ENCODE measurements around the gene HOMEZ.
A peak's percentile ranks its signal among the peaks of the same experiment; 100 is the strongest.
"Not testable (repeated sequence)": the region's sequence is repeated elsewhere in the genome, so short reads cannot be mapped to it uniquely, and the experiment has no call there.

The HOMEZ gene

DNA sequence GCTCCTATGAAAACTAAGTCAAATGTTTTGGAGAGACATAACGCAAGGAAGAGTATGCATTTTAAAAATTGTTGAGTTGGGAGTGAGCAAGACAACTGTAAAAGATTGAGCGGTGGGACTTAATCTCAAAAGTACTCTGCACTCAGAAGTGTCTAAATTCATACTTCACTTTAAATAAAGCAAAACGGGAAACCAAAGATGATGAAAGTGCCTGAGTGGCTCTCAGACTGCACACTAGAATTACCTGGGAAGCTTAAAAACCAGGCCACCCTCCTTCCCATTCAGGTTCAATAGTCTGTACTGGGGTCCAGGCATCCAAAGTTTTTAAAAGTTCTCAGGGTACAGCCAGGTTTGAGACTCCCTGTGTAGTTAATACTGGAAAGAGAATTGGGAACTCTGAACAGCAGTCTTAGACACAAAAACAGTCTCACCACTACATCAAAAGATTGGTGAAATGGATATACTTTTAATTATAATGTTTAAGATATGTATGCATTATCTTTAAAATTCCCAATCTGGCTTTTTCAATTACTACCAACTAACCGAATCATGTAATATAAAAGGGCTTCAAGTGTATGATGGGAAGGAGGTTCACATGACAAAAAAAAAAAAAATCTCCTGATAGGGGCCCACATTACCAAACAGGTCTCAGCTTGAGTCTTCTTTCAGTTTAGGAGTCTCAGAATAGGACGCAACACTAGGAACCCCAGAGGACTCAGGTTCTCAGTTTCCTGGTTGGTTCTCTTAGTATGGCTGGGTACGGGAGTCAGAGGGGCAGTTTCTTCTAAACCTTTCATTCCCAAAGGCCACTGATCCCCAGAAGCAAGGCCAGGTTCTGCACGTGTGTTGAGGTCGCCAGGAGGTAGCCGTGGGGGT, 1.0 kb downstream of the HOMEZ start:
- no peak for DNase-seq (ENCODE audit: low read depth in 1 of 2, low spot score in 1 of 2)

DNA sequence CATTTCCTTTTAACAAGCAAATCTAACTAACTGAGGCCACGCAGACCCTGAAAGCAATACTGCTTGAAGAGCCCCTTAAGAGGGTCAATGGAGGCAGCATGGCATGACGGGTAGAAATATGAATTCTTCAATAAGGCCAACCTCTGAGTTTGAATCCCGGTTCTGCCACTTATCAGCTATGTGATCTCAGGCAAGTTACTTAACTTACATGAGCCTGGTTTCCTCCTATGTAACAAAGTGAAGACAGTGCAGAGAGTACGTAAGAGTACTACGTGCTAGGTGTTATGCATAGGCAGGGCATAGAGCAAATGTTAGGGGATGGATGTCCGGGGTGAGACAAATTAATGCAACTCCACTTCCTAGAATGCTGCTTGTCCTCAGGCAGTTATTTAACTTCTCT, 4.7 kb downstream of the HOMEZ start:
- no peak for DNase-seq (ENCODE audit: low read depth in 1 of 2, low spot score in 1 of 2)

DNA sequence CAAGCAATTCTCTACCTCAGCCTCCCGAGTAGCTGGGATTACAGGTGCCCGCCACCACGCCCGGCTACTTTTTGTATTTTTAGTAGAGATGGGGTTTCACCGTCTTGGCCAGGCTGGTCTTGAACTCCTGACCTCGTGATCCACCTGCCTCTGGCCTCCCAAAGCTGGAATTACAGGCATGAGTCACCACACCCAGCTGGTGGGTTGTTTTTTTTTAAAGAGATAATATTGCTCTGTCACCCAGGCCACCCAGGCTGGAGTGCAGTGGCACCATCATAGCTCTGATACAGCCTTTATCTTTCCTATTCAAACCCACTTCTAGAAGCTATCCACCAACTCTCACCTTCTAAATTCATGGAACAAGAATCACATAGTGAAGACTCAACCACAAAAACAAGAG, 8.0 kb downstream of the HOMEZ start:
- DNase-seq (ENCODE audit: low read depth in 1 of 2, low spot score in 1 of 2): not testable (repeated sequence)

DNA sequence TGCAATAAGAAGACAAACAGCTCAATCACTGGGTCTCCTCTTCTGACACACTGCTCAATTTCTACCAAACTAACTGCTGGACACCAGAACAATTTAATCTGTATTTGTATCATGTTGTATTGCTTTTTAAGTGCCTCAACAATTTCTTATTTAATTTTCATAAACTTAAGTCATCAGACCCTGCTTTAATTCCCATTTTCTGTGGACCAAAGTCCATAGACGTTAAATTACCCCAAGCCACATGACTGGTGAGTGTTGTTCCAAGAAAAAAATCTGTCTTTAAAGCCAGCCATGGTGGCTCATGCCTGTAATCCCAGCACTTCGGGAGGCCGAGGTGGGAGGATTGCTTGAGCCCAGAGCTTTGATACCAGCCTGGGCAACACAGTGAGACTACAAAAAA, 8.7 kb downstream of the HOMEZ start:
- DNase-seq (ENCODE audit: low read depth in 1 of 2, low spot score in 1 of 2): no peak

DNA sequence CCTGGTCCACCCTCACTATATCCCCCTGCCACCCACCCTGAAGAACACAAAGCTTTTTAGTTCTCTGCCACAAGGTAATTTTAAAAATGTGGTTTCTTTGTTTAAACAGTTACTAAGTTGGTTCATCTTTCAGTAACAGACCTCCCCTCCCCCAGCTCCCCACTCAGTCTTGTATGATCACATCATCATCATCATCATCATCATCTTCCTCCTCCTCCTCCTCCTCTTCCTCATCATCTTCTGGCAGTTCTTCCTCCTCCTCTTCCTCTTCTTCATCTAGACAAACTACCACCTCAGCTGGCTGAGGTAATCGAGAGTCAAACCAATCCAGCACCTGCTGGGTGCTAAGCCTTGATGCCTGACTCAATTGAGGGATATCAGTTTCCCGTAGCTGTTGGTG, 10.5 kb downstream of the HOMEZ start:
- no peak for DNase-seq (ENCODE audit: low read depth in 1 of 2, low spot score in 1 of 2)

DNA sequence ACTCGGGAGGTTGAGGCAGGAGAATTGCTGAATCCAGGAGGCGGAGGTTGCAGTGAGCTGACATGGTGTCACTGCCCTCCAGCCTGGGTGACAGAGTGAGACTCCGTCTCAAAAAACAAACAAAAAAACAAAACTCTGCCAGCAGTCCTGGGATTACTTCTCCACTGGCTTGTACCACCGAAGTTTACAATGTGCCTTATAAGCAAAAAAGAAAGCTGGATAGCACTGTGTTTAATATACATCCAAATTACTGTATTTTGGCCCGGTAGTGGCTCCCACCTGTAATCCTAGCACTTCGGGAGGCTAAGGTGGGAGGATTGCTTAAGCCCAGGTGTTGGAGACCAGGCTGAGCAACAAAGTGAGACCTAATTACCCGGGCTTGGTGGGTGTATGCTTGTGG, 16.7 kb downstream of the HOMEZ start:
- no peak for DNase-seq (ENCODE audit: low read depth in 1 of 2, low spot score in 1 of 2)

DNA sequence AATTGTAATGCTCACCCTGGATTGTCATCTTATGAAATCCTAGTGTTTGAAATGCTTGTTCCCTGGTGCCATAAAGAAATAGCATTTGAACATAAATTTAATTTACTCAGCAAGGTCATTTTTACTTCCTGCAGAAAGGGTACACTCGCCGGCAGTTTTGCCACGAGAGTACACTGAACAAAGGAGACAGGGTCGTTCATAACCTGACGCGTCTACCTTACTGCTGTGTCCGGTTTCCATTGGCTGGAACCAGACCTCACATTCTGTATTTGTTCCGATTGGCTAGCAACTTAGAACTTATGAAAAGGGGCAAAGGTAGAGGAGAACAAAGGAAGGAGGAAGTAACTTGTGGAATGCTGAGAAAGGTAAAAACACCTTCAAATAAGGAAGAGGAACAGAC, 25.1 kb downstream of the HOMEZ start:
- DNase-seq (ENCODE audit: low read depth in 1 of 2, low spot score in 1 of 2): not testable (repeated sequence)

DNA sequence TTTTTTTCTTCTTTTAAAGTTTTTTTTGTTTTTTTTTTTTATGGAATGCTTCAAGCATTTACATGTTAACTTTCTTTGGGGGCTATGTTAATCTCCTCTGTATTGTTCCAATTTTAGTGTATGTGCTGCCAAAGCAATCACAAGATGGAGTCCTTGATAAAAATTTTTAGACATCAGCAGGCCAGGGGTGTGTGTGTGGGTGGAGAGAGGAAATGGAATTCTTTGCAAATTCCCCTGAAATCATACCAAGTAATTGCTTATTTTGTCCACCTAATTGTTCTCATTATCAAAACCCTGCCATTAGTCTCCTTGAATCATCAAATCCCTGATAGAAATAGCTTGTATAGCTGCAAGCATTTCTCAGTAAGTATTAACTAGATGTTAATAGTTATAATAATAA, 26.5 kb downstream of the HOMEZ start:
- DNase-seq (ENCODE audit: low read depth in 1 of 2, low spot score in 1 of 2): no peak

DNA sequence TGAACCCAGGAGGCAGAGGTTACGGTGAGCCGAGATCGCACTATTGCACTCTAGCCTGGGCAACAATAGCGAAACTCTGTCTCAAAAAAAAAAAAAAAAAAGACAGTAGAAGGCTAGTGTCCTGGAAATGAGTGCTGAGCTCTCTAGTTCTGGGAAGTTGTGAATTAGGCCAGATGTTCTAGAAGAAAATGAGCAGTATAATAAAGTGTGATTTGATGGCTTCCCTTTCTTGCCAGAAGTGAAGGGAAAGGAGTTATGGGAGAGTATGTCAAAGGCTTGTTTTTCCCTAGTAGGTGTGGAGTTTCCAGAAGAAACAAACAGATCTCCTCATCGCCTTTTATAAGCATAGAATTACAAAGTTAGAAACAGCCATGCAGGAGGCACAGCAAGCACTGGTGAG, 27.7 kb downstream of the HOMEZ start:
- DNase-seq (ENCODE audit: low read depth in 1 of 2, low spot score in 1 of 2): no peak

DNA sequence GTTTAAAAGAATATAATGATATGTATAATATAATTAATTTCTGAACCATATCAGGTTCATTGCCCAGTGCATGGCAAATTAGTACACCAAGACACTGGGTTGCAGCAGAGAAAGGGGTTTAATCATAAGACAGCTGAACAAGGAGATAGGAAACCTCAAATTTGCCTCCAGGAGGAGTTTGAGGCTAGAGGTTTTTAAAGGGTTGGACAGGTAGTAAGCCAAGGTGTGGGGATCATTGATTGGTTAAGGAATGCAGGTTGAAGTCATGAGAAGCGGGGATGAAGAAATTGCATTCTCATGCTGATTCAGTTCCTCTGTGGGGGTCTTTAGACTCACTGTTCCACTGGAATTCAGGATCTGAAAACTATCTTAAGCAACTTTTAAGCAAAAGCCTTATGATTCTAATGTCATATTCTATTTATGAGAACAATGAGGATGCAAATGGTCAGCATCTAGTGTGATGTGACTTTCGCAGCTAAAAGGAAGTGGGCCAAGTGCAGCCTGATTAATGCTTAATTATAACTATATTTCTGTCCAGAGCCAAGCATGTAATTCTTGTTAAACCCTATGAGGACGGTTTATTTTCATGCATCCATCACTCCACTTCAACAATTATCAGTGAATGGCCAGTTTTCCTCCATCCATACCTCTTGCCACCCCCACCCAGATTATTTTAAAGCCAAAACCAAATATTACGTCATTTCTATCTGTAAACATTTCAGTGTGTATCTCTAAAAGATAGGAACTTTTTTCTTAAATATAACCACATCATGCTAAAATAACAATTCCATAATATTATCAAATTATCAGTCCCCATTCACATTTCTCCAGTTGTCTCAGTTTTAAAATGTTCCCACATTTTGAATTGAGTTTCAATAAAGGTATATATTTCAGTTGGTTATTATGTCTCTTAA, 33.3 kb downstream of the HOMEZ start:
- DNase-seq (ENCODE audit: low read depth in 1 of 2, low spot score in 1 of 2): no peak

DNA sequence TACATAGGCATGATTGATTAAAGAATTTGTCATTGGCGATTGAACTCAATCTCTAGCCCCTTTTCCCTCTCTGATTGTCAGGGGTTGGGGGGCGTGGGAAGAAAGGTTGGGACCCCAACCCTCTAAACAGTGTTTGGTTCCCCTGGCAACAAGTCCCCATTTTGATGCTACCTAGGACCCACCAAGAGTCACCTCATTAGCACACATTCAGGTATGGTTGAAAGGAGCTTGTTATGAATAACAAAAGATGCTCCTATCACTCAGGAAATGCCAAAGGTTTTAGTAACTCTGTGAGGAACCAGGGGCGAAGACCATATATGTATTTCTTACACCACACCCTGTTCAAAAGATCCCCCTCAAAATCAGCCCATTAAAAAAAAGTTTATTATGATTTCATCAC, 33.9 kb downstream of the HOMEZ start:
- no peak for DNase-seq (ENCODE audit: low read depth in 1 of 2, low spot score in 1 of 2)

DNA sequence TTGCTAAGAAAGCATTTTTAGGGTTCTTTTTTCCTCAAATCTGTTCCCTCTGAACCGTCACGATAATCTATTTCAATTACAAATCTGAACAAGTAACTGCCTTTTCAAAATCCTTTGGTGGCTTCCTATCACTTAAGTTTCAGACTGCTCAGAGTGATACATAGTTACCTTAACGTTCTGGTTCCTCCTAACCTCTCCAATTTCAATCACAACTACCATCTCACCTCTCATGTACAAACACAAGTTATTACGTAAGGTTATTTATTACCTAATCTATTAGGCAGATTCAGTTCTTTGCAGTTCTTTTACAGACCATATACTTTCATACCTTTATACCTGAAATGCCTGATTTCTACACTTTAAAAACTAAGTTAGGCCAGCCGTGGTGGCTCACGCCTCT, 36.1 kb downstream of the HOMEZ start:
- no peak for DNase-seq (ENCODE audit: low read depth in 1 of 2, low spot score in 1 of 2)

DNA sequence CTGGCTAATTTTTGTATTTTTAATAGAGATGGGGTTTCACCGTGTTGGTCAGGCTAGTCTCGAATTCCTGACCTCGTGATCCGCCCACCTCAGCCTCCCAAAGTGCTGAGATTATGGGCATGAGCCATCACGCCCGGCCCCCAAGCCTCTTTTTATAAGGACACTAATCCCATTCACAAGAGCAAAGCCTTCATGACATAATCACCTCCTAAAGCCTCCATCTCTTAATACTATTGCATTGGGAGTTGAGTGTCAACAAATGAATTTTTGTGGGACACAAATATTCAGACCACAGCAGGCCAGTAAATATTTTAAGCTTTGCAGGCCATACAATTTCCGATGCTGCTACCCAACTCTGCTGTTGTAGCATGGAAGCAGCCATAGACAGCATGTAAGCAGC, 37.3 kb downstream of the HOMEZ start:
- no peak for DNase-seq (ENCODE audit: low read depth in 1 of 2, low spot score in 1 of 2)

DNA sequence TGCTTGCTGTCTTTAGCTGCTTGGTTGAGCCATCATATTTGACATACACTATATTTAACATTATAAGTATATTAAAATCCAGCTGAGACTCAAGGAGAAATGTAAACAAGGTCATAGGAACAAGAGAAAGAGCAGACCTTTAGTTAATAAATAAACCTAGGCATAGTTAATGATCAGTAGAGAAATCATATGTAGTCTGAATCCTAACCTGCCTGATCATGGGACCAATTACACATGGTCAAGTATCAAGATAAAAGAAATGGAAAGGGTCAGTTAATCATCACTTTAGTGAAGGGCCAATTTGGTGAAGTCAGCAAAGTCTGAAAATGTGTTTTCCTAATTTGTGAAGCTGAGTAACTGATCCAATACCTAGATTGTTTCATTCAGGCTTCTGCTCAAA, 40.6 kb downstream of the HOMEZ start:
- no peak for DNase-seq (ENCODE audit: low read depth in 1 of 2, low spot score in 1 of 2)

DNA sequence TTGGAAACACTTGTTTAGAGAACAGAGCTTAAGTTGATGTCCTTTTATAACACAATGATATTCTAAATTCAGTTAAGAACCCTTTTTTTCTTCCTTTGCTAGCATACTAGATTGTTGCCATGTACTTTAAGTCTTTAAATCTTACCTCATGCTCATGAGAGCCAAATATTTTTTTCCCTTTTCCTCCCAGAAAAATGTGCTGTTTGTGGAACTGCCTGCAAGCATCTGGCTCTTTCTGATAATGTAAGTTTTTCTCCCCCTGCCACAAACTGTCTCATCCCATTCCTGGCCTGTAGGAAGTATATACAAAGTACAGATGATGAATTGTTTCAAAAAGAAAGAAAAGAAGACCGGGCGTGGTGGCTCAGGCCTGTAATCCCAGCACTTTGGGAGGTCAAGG, 42.9 kb downstream of the HOMEZ start:
- no peak for DNase-seq (ENCODE audit: low read depth in 1 of 2, low spot score in 1 of 2)

DNA sequence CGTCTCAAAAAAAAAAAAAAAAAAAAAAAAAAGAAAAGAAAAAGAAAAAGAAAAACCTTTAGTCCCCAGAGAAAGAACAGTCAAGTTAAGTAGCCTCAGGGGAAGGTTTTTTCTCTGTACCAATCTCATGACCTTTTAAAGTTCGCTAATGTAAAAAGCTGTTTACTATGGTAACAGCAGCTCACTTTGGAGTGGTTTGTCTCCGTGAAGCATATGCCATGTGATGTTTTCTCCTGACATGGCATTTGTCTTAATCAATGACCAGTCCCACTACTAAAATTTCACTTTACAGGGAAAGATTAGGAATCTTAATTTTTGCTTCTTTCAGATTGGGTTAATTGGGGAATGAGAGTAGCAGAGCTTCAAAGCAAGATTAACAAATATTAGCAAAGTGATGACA, 43.9 kb downstream of the HOMEZ start:
- DNase-seq (ENCODE audit: low read depth in 1 of 2, low spot score in 1 of 2): no peak

DNA sequence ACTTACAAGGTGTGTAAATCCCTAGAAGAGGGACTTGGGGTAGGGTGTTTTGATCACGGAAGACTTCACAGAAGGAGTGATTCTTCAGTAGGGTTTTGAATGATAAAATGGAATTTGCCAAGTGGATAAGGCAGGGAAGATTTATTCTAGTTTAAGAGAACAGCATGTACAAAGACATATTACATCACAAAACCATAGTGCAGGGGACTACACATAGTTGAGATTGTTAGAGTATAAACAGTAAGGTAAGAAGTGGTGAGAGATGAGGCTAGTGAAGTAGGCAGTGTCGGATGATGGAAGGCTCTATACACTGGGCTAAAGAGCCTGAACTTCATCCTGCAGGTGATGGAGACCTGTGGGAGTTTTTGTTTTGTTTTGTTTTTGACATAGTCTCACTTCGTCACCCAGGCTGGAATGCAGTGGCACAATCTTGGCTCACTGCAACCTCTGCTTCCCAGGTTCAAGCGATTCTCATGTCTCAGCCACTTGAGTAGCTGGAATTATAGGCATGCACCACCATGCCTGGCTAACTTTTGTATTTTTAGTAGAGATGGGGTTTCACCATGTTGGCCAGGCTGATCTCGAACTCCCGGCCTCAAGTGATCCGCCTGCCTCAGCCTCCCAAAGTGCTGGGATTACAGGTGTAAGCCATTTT, 44.7 kb downstream of the HOMEZ start:
- DNase-seq (ENCODE audit: low read depth in 1 of 2, low spot score in 1 of 2): not testable (repeated sequence)

DNA sequence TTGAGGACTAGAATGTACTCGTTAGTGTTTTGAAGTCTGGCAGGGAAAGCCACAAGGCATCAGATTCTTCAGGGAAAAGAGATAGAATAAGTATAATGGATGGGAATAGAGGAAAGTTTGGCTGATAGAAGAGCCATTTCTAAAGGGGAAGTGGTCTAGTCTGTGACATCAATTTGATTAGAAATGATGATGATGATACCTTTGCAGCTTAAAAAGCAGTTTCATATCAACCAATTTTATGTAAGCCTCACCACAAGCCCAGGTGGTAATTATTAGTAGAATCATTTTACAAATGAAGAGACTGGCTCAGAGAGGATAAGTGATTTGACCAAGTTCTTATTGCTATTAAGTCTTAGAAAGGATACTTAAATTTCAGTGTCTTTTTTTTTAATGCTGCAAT, 45.3 kb downstream of the HOMEZ start:
- no peak for DNase-seq (ENCODE audit: low read depth in 1 of 2, low spot score in 1 of 2)

DNA sequence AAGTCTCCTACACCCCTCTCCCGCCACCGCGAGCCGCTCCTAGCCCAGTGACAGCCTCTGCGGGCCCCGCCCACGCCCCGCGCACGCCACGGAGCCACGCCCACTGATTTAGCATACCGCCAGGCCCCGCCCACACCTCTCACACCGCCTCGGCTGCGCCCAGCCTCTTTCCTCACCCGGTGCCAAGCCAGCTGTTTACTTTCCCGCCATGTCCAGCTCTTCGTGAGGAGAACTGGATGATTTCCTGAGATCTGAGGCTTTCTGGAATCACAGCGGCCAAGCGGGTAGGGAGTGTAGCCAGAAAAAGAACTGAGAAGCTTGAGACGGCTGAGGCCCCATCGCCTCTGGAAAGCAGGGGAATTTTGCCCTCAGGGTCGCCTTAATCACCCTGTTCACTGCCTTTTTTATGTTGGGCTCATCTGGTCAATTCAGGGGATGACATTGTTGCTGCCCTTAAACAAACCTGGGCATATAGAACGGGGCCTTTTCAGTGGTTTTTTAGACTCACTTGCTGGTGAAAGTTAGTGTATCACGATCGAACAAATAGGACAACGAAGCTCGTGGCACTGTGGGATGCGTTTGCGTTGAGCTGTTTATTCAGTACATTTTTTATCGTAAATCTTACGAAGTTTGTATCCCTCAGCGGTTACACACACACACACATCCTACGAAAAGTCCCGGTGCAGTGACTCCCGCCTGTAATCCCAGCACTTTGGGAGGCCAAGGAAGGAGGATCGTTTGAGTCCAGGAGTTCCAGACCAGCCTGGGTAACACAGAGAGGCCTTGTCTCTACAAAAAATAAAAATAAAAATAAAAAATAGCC, 47.9 kb downstream of the HOMEZ start, which contains the start of gene RNF212B:
Gene RNF212B, plus strand, starts transcription at position 165 of the 823 bp plus-strand sequence. CDS start 2,410 bp downstream, outside the sequence.
- DNase-seq (ENCODE audit: low read depth in 1 of 2, low spot score in 1 of 2): peak; percentile 53 to 78

DNA sequence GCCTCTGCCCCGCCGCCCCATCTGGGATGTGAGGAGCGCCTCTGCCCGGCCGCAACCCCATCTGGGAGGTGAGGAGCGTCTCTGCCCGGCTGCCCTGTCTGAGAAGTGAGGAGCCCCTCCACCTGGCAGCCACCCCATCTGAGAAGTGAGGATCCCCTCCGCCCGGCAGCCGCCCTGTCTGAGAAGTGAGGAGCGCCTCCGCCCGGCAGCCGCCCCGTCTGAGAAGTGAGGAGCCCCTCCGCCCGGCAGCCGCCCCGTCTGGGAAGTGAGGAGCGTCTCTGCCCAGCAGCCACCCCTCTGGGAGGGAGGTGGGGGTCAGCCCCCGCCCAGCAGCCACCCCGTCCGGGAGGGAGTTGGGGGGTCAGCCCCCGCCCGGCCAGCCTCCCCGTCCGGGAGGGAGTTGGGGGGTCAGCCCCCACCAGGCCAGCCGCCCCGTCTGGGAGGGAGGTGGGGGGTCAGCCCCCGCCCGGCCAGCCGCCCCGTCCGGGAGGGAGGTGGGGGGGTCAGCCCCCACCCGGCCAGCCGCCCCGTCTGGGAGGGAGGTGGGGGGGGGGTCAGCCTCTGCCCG, 53.6 kb downstream of the HOMEZ start:
- DNase-seq (ENCODE audit: low read depth in 1 of 2, low spot score in 1 of 2): not testable (repeated sequence)
